ENCODE measurements around the gene CTXND1. TPM values are rescaled to one million over a fixed set of nuclear protein-coding genes. Genes with fewer than 3 reads are reported as not detected.

CTXND1 gene
- total RNA-seq (2022; extraction: Qiagen RNA extraction): 0.01 TPM in 3 of 5 replicates, not detected in the others

DNA sequence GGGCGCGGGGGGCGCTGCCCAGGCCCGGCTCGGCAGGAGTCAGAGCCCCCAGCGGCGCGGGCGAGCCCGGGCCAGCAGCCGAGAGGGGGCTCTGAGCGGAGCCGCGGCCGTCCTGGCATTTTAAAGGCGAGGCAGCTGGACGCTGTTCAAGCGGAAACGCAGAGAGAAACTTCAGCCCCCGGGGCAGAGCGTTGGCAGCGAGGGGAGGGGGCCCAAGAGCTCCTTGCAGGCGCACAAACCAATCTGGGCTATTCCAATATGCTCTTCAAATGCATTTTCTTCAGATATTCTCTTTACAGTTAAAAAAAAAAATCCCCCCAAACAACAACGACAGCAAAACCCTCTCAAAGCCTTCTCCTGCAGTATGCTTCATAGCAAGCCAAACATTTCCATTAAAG is at the start of gene CTXND1:
Gene CTXND1, minus strand, starts transcription at position 93 of the 398 bp plus-strand sequence. CDS start 50,264 bp downstream, outside the sequence.

DNA sequence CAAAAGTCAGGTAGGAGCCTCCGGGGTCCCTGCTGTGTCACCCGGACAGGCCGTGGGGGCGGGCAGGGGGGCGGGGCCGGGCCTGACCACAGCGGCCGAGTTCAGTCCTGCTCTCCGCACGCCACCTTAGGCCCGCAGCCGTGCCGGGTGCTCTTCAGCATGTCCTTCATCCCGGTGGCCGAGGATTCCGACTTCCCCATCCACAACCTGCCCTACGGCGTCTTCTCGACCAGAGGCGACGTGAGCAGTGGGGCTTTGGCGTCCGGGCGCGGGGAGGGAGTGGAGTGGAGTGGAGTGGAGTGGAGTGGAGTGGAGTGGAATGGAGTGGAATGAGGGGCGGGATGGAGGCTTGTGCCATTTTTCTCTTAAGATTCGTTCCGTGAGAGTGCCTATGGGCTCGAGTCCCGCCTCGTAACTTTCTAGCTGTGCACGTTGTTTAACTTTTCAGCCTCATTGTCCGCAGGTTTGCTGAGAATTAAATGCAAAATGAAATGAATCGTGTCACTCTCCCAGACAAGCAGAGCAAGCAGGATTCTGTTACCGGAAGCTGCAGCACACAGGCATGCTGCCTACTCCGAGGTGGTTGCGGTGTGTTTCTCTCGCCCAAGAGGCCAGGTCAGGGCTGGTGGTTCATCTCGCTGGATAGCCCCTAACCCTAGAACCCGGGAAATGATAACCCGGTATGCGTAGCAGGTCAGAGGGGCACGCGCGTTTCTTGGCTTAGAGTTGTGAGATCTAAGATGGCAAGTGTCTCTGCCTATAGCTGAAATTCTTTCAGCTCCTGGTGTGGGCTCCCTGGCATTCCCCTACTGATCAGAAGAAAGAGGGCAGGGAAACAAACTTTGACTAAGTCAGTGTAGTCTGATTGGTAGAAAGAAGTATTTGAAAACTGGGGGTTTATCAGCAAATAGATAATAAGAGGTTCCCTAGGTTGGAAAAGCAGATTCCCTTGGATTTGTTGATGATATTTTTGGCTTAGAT is 98.8 kb downstream of the CTXND1 start, which contains the start of gene FAH:
Gene FAH, plus strand, starts transcription at position 104 of the 981 bp plus-strand sequence. Its CDS starts 56 bp downstream, at position 160.

Other genes with a start within 250 kb of the CTXND1 start
- gene ZFAND6, start 192.5 kb downstream of the CTXND1 start, total RNA-seq (2022; extraction: Qiagen RNA extraction): 92.4 to 123 TPM (median 97.8 TPM) in 5 replicates
- gene FAH, start 99.2 kb downstream of the CTXND1 start, total RNA-seq (2022; extraction: Qiagen RNA extraction): 31.3 to 35.6 TPM (median 33.2 TPM) in 5 replicates
- gene ARNT2, start 152.2 kb upstream of the CTXND1 start, total RNA-seq (2022; extraction: Qiagen RNA extraction): 14.2 to 17.1 TPM (median 16.3 TPM) in 5 replicates